22Rv1 (cell line): ENCODE results near the gene STK38.

Experiments used
- CTCF ChIP-seq: fragments of 450-650 bp; IDR thresholded peaks from 2 replicates; pipeline ENCODE4 v1.5.1; 2017; ENCODE audit warnings: mild to moderate bottlenecking
- ZFX ChIP-seq: fragments of 450-650 bp; IDR thresholded peaks from 2 replicates; pipeline ENCODE4 v1.6.1; 2017; ENCODE audit warnings: antibody characterized with exemption, borderline replicate concordance

- TF ChIP-seq CTCF (no peak), ZFX (no peak)
Measured at GRCh38 chr6:36519352-36519751, 27.9 kb downstream of the STK38 start.
